Effector CD8-positive, alpha-beta T cell (primary cell): ENCODE data around the gene MAPK4.
"Not testable (repeated sequence)": the region's sequence is repeated elsewhere in the genome, so short reads cannot be mapped to it uniquely, and the experiment has no call there.

Experiments
- DNase-seq: peaks from one replicate; lab custom pipeline; 2025; lab: John Stamatoyannopoulos, UW
- total RNA-seq, 4 experiments: gene quantifications; one replicate each; lab custom pipeline; 2026; lab: John Stamatoyannopoulos, UW

MAPK4 gene
- total RNA-seq = 0 to 0.18 (median 0) reads per million in 4 experiments

- DNase-seq = no peak
Measured at GRCh38 chr18:50559752-50560680, at the start of gene MAPK4. Gene MAPK4 (plus strand): TSS chr18:50560087. CDS start chr18:50663959, 103,872 bp downstream.

DNA sequence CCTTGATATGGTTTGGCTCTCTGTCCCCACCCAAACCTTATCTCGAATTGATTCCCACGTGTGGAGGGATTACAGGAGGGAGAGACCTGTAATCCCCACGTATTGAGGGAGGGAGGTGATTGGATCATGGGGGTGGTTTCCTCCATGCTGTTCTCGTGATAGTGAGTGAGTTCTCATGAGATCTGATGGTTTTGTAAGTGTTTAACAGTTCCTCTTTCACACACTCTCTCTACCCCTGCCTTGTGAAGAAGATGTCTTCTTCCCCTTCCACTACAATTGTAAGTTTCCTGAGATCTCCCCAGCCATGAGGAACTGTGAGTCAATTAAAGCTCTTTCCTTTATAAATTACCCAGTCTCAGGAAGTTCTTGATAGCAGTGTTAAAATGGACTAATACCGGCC is 42.6 kb upstream of the MAPK4 start:
- not testable (repeated sequence) for DNase-seq

GRCh38 chr18:50518787-50519546 is 40.9 kb upstream of the MAPK4 start:
- no peak for DNase-seq

GRCh38 chr18:50523165-50523564 is 36.7 kb upstream of the MAPK4 start:
- DNase-seq = no peak

DNA sequence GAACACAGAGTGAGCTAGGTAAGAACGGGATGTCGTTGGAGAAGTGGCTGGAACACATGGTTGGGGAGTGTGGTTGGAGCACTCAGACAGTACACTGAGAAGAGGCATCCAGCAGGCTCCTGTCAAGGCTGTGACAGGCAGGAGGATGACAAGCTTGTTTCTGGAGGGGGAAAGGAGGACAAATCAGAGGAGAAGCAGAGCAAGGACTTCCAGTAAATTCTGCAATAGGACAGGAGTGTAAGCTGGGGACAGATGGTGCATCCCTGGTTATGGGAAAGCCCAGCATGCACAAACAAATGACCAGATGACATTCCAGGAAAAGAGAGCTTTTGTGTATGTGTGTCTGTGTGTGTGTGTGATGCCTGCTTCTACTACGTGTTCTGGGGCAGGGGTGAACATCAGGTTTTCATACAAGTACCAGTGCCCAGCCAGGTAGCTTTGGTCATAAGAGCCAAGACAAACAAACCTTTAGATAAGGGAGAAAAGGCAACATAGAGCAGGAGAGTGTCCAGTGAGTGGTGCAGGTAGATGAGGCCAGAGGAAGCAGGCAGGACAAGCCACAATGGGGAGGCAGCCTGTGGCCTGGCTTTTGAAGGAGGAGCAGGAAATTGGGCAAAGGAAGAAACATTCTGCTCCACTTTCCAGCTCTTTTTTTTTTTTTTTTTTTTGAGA is 32.1 kb upstream of the MAPK4 start:
- DNase-seq = no peak

GRCh38 chr18:50528806-50529205 is 31.1 kb upstream of the MAPK4 start:
- no peak for DNase-seq

DNA sequence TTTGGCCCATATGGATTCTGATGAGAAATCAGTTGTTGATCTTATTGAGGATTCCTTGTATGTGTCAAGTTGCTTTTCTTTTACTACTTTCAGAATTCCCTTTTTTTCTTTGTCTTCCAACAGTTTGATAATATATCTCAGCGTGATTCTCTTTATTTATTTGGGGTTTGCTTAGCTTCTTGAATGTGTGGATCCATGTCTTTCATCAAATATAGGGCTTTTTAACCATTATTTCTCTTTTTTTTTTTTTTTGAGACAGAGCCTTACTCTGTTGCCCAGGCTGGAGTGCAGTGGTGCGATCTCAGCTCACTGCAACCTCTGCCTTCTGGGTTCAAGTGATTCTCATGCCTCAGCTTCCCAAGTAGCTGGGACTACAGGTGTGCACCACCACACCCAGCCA is 26.1 kb upstream of the MAPK4 start:
- DNase-seq = not testable (repeated sequence)

DNA sequence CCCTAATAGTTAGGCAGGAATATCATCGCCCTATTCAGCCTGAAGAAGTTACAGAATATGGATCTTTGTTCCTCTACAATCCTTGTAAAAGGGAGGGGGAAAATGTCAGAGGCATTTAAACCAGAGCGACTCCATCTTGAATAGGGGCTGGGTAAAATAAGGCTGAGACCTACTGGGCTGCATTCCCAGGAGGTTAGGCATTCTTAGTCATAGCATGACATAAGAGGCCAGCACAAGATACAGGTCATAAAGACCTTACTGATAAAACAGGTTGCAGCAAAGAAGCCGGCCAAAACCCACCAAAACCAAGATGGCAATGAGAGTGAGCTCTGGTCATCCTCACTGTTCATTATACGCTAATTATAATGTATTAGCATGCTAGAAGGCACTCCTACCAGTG is 15.4 kb upstream of the MAPK4 start:
- DNase-seq = not testable (repeated sequence)

DNA sequence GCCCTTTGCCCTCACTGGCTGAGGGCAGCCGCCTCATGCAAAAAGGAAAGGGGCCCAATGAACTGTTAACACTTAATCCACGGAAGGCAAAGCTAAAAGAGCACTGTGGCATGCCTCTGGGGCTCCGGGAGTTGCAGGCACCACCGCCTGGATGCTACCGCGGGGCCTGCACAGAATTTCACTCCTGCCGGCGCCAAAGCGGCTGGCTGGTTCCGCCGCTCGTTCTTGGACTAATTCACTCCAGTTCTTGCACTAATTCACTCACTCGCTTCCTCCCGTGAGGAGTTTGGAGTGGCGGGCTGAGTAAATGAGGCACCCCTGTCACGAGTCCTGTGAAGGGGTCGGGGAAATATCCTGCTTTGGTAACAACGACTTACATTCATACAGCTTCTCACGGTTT is 14.0 kb upstream of the MAPK4 start:
- DNase-seq = no peak

DNA sequence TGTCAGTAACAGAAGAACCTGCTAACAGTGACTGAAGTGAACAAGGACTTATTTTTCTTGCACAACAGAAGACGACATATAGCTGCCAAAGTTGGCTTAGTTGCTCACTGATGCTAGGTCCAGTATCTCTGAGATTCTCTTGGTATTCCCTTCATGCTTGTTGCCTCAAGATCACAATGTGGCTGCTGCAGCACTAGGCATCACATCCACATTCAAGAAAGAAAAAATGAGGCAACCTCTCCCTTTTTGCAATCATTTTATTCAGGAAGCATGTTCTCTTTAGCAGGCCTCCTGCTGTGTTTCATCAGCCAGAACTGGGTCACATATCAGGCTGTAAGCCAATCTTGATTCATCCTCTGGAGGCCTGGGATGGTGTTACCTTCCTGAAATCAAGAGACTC is 11.7 kb upstream of the MAPK4 start:
- no peak for DNase-seq

- not testable (repeated sequence) for DNase-seq
Measured at GRCh38 chr18:50551651-50552050, 8.2 kb upstream of the MAPK4 start.

DNA sequence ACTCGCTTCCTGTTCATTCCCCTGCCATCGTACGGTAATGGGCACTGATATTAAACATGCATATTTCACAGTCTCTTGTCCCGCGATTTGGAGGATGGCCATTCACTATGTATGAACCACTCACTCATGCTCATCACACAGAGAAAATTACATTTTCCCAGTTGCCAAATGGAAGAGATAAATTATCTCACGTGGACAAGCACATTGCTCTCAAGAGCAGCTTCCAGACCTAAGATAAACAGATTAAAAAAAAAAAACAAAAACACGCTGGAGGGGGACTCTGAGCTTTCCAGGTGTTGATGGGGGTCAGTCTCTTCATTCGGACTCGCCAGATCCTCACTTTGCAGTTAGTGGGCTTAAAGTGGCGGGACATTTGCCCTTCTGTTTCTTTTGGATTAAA is 1.7 kb upstream of the MAPK4 start:
- no peak for DNase-seq

- no peak for DNase-seq
Measured at GRCh38 chr18:50558948-50559751, 737 bp upstream of the MAPK4 start.

GRCh38 chr18:50560681-50561629 is 1.1 kb downstream of the MAPK4 start:
- DNase-seq = no peak

GRCh38 chr18:50562258-50562657 is 2.4 kb downstream of the MAPK4 start:
- not testable (repeated sequence) for DNase-seq

- DNase-seq = no peak
Measured at GRCh38 chr18:50562686-50563085, 2.8 kb downstream of the MAPK4 start.

- DNase-seq = no peak
Measured at GRCh38 chr18:50563376-50563775, 3.5 kb downstream of the MAPK4 start.

DNA sequence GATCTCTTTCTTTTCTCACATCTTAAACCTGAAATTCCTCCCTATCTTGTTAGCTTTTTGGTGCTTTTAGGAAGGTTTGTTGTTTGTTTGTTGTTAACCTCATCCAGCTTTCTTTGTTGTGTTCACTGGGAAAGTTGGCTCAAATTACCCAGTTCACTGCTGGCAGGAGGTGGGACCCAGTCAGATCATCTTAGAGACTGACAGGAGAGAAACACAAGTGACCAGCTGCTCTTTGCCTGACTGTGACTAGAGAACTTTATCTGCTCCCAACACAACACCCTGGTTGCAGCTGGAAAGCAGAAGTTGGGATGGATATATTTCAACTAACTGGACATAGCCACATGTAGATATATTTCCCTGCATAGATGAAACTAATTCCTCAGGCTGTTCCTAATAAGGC is 10.0 kb downstream of the MAPK4 start:
- DNase-seq = no peak

DNA sequence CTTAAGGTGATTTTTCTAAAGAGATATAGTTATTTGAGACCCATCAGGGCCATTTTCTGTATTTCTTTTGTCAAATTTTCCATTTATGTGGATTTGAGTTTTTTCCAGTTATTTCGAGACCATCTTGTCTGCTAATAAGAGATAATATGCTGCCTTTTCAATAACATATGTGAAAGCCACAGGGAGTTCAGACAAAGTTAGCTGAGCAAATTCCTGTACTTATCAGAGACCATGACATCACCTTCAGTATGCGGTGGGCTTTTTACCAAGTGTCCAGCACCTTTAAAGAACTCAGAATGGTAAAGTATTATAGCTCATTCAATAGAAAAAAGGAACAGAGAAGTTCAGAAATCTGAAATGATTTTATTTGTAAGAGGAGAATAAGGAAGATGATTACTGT is 11.7 kb downstream of the MAPK4 start:
- no peak for DNase-seq

DNA sequence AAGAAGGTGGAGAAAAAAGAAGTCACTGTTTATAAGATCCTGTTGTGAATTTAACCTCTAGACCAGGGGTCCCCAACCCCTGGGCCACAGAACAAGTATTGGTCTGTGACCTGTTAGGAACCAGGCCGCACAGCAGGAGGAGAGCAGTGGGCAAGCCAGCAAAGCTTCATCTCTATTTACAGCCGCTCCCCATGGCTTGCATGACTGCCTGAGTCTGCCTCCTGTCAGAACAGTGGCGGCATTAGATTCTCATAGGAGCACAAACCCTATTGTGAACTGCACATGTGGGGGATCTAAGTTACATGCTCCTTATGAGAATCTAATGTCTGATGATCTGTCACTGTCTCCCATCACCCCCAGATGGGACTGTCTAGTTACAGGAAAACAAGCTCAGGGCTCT is 13.3 kb downstream of the MAPK4 start:
- not testable (repeated sequence) for DNase-seq
